Small intestine (tissue), 16 donors: ENCODE measurements around the gene ABHD8. TPM values are rescaled to one million over a fixed set of nuclear protein-coding genes. Genes with fewer than 3 reads are reported as not detected.
A peak's percentile ranks its signal among the peaks of the same experiment; 100 is the strongest.

Experiments used
- DNase-seq, 2 donors: peaks; one replicate each; pipeline versions ENCODE4 v3.0.0 to v3.0.0-alpha.2; 2013
- FAIRE-seq: peaks from 2 replicates; lab custom pipeline; 2012; peaks lifted over from hg19 to GRCh38; lab: Jason Lieb, UNC
- H3K27ac ChIP-seq, 3 donors: one replicate each; pipeline ENCODE4 v1.5.1; 2013; ENCODE audit warnings: low read length in 2 of 3, mild to moderate bottlenecking in 2 of 3, control low read depth in 1 of 3, inconsistent platforms in 1 of 3, low read depth in 1 of 3, moderate library complexity in 1 of 3
- H3K27me3 ChIP-seq, 3 donors: one replicate each; pipeline ENCODE4 v1.6.1; 2013; ENCODE audit warnings: low read length in 3 of 3, inconsistent platforms in 1 of 3; ENCODE audit not compliant: control insufficient read depth in 3 of 3, insufficient read depth in 3 of 3
- H3K36me3 ChIP-seq, 3 donors: one replicate each; pipeline ENCODE4 v1.6.1; 2013; ENCODE audit warnings: low read length in 3 of 3, inconsistent platforms in 1 of 3, low read depth in 1 of 3, mild to moderate bottlenecking in 1 of 3, moderate library complexity in 1 of 3; ENCODE audit not compliant: control insufficient read depth in 3 of 3, insufficient read depth in 2 of 3
- H3K4me1 ChIP-seq, 3 donors: one replicate each; pipeline ENCODE4 v1.6.1; 2013; ENCODE audit warnings: low read length in 2 of 3, inconsistent platforms in 1 of 3, low read depth in 1 of 3, mild to moderate bottlenecking in 1 of 3, moderate library complexity in 1 of 3; ENCODE audit not compliant: control insufficient read depth in 3 of 3, insufficient read depth in 2 of 3
- H3K4me3 ChIP-seq, 3 donors: one replicate each; pipeline ENCODE4 v1.5.1; 2013; ENCODE audit warnings: low read length in 3 of 3, control low read depth in 1 of 3, inconsistent platforms in 1 of 3, low read depth in 1 of 3, mild to moderate bottlenecking in 1 of 3, moderate library complexity in 1 of 3
- H3K9me3 ChIP-seq, 2 donors: one replicate each; pipeline ENCODE4 v1.6.1; 2013; ENCODE audit warnings: low read depth in 1 of 2, low read length in 1 of 2; ENCODE audit not compliant: control insufficient read depth in 2 of 2, insufficient read depth in 1 of 2
- WGBS, 3 donors: extraction: QIAGEN DNeasy Blood & Tissue Kit; methylation state at CpG; one replicate each; pipeline ENCODE4 v1.1.7; 2013; 5-methylcytosine and 5-hydroxymethylcytosine counted together
- long read RNA-seq, 10 donors: transcript quantifications; one replicate each; lab custom pipeline, GENCODE V29; 2026
- polyA plus RNA-seq, 4 donors: library from polyadenylated mRNA; stranded (reverse) in 3 of 4; unstranded in 1 of 4; fragments of 200-250 nt in 3 of 4; fragments of 120-200 nt in 1 of 4; gene quantifications; one replicate each; pipeline versions ENCODE4 v1.2.1 to v1.2.3, GENCODE V29; 2013
- donor health status: healthy with polysubstance abuse.
- donor health status: control.
- donor health status: control.
- donor health status: Bipolar disorder and iron deficiency.
- donor health status: healthy.

The ABHD8 gene, protein sequence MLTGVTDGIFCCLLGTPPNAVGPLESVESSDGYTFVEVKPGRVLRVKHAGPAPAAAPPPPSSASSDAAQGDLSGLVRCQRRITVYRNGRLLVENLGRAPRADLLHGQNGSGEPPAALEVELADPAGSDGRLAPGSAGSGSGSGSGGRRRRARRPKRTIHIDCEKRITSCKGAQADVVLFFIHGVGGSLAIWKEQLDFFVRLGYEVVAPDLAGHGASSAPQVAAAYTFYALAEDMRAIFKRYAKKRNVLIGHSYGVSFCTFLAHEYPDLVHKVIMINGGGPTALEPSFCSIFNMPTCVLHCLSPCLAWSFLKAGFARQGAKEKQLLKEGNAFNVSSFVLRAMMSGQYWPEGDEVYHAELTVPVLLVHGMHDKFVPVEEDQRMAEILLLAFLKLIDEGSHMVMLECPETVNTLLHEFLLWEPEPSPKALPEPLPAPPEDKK
- polyA plus RNA-seq, result 1 to 10 TPM; 2.2 to 5.1 (median 3.9) TPM
- long read RNA-seq, donor 1, result 0 reads
- long read RNA-seq, donor 2, partial matches to known transcripts, result 28 of 28 reads
- long read RNA-seq, donor 2, other reads (novel, unspliced or antisense), result 0 of 28 reads
- long read RNA-seq, donor 3, partial matches to known transcripts, result 207 of 207 reads
- long read RNA-seq, donor 3, other reads (novel, unspliced or antisense), result 0 of 207 reads
- long read RNA-seq, donor 4, partial matches to known transcripts, result 0 of 1 reads
- long read RNA-seq, donor 4, other reads (novel, unspliced or antisense), result 0 of 1 reads
- long read RNA-seq, donor 5, result 0 reads
- long read RNA-seq, donor 6, partial matches to known transcripts, result 167 of 169 reads
- long read RNA-seq, donor 6, other reads (novel, unspliced or antisense), result 0 of 169 reads
- long read RNA-seq, donor 7, transcript ABHD8-201 (5 exons, 2,090 nt), result major isoform, 6 of 239 reads
- long read RNA-seq, donor 7, partial matches to known transcripts, result 224 of 239 reads
- long read RNA-seq, donor 7, other reads (novel, unspliced or antisense), result 9 of 239 reads
- long read RNA-seq, donor 8, partial matches to known transcripts, result 0 of 1 reads
- long read RNA-seq, donor 8, other reads (novel, unspliced or antisense), result 0 of 1 reads
- long read RNA-seq, donor 9, result 0 reads
- long read RNA-seq, donor 10, partial matches to known transcripts, result 5 of 42 reads
- long read RNA-seq, donor 10, other reads (novel, unspliced or antisense), result 34 of 42 reads

DNA sequence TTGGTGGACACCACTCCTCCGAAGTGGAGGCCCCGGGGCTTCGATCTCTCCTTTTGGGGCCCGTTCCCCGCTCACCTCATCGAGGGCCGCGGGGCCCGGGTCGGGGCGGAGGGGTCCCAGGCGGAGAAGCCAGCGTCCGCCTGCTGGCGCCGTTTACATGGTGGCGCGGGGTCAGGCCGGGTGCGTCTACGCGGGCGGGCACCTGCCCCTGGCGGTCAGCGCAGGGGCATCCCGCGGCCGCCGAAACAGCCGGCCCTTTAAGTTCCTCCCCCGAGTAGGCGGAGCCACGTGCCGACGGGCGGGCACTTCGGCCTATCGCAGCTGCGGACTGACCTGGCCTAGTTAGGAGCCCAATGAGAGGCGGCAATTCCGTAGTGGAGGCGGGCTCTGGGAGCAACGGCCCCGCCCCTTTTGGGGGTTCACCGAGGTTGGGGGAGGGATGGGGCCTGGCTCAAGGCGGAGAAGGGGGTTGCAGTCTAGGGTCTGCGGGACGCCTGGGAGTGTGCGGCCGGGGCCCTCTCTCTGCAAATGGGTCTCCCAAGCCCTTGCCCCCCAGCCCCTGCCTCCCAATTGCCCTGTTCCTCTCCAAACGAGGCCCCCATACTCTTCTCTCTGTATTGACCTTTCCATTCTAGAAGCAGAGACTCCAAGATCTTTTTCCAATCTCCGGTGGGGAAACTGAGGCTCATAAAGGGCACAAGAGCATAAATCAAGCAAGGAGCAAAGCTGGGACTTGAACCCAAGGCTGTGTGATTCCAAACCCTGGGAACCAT is at the start of gene ABHD8:
Gene ABHD8 (minus strand): TSS at position 259 of the 773 bp plus-strand sequence. CDS start 1,809 bp downstream, outside the sequence.
- Histone ChIP-seq H3K27me3 (no peaks in the 10 kb centered on the region), H3K9me3 (no peaks in the 10 kb centered on the region), H3K27ac (peak within 1 kb of the TSS in 1 of 3 donors; percentile 40), H3K4me3 (peak within 1 kb of the TSS; percentile 54 to 70 (median 60)), H3K36me3 (peaks cover 0 to 4% (median 0%) of the 10 kb centered on the region in 3 donors), H3K4me1 (peaks cover 5 to 22% (median 7%) of the 10 kb centered on the region in 3 donors)
- FAIRE-seq, result no peak
- DNase-seq, result peak; percentile 92 to 96
- WGBS, 3 donors, result 2 to 3% (median 2%) methylated on average over 41 to 52 of the region's 52 CpGs

DNA sequence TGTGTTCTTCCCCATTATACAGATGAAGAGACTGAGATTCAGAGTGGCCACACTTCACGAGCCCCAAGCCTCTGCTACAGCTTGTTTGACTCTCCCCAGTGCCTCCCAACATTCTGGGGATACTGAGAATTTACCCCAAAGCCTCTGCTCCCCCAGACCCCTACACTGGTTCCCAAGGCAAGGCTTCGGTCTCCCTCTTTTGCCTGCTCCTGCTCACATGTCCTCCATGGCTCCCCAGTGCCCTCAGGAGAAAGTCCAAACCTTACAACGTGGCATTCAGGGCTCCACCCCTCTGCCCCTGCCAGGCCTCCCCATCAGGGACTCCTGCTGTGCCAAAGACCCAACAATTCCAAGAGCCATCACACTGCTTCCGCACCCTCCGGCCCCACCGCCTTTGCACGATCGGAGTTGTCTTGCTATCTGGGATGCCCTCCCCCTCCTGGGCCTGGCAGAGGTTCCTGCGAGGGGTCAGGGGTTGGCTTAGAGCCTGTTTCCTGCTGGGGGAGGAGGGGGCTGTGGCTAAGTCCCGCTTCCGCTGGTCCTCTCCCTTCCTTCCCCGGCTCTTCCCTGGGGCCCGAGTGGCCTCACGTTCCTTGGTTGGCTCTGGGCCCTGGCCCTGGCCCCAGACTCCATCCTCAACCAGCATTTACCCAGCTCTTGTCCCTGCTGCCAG is 49.5 kb upstream of the ABHD8 start:
- no peak overlapping the region for H3K4me3 ChIP-seq
- H3K27me3 ChIP-seq, result peaks cover 0 to 12% (median 0%) of the 10 kb centered on the region in 3 donors
- no peaks in the 10 kb centered on the region for H3K9me3 ChIP-seq
- no peaks in the 10 kb centered on the region for H3K36me3 ChIP-seq
- H3K27ac ChIP-seq, result no peak overlapping the region
- FAIRE-seq (no peak), DNase-seq (no peak)
- H3K4me1 ChIP-seq, result no peaks in the 10 kb centered on the region
- WGBS, 3 donors, result 34 to 42% (median 37%) methylated on average over 14 of the region's 14 CpGs

DNA sequence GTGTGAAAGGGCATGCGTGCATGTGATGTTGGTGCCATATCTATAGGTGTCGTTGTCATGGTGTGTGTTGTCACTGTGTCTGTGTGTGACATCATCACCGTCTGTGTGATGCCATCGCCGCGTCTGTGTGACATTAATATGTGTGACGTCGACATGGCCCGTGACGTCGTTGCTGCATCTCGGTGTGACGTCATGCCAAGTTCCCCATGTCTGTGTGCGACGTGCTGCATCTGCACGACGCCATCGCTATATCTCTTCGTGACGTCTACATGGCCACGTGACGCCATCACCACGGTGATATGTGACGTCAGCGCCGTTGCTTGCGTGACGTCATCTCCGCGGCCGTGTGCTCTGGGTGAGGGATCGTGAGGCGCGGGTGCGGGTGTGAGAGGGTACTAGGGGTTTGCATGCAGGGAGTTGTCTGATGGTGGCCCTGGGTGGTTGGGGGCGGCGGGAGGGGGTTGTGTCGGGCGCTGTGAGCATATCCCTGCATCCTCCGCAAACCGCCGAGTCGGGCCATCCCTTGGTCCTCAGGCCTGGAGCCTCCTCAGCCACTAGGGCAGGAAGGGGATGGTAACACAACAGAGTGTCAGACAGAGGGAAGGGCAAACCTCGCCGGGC is 48.7 kb upstream of the ABHD8 start:
- H3K27me3 ChIP-seq, result peaks cover 0 to 12% (median 0%) of the 10 kb centered on the region in 3 donors
- H3K9me3 ChIP-seq, result no peaks in the 10 kb centered on the region
- DNase-seq (no peak), FAIRE-seq (no peak)
- 89 to 93% (median 90%) methylated on average over 39 to 45 of the region's 45 CpGs for WGBS, 3 donors
- no peak overlapping the region for H3K4me3 ChIP-seq
- peaks cover 0 to 2% (median 0%) of the 10 kb centered on the region in 3 donors for H3K4me1 ChIP-seq
- no peaks in the 10 kb centered on the region for H3K36me3 ChIP-seq
- H3K27ac ChIP-seq, result no peak overlapping the region

DNA sequence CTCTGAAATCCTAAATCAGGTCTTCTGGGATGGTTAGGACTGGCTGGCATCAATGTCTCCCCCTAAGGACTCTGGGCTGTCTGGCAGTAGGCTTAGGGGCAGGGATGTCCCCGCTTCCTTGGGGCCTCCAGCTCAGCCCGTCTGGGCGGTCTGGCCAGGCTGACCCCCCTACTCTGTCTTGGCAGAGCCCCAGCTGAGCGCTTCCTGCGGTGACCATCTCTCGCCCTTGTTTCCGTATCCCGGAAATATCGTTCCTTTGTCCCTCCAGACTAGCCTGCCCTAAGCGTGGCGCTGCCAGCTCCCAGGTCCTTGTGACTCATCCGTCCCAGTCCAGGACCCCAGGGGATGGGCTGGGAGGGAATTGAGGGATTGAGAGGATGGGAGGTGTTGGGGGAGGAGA is 45.5 kb upstream of the ABHD8 start:
- DNase-seq (peak in 1 of 2 donors; percentile 38), FAIRE-seq (no peak)
- Histone ChIP-seq H3K9me3 (no peaks in the 10 kb centered on the region), H3K27ac (peak overlapping the region in 1 of 3 donors; percentile 76), H3K4me3 (no peak overlapping the region), H3K36me3 (no peaks in the 10 kb centered on the region), H3K27me3 (peaks cover 0 to 12% (median 0%) of the 10 kb centered on the region in 3 donors), H3K4me1 (peaks cover 0 to 2% (median 0%) of the 10 kb centered on the region in 3 donors)
- 6 to 22% (median 8%) methylated on average over 12 of the region's 12 CpGs for WGBS, 3 donors

DNA sequence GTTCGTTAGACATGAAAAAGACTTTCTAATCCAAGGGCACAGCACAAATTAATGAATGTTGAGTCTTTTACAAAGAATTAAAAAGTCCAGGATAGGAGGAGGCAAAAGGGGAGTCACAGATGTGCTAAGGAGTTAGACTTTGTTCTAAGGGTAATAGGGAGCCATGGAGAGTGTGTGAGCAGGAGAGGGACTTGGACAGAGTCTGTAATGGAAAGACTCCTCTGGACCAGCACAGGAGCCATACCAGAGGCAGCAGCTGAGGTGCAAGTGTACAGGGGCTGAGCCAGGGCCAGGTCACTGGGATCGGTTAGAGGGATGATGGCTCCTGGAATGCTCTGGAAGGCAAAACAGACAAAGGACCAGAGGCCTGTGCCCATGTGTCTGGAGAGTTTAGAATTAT is 44.7 kb upstream of the ABHD8 start:
- Histone ChIP-seq H3K36me3 (no peaks in the 10 kb centered on the region), H3K27me3 (peaks cover 0 to 12% (median 0%) of the 10 kb centered on the region in 3 donors), H3K27ac (peak overlapping the region in 1 of 3 donors; percentile 52), H3K9me3 (no peaks in the 10 kb centered on the region), H3K4me3 (no peak overlapping the region), H3K4me1 (peaks cover 0 to 2% (median 0%) of the 10 kb centered on the region in 3 donors)
- FAIRE-seq (no peak), DNase-seq (no peak)
- 58 to 63% (median 59%) methylated on average over 2 of the region's 2 CpGs for WGBS, 3 donors

DNA sequence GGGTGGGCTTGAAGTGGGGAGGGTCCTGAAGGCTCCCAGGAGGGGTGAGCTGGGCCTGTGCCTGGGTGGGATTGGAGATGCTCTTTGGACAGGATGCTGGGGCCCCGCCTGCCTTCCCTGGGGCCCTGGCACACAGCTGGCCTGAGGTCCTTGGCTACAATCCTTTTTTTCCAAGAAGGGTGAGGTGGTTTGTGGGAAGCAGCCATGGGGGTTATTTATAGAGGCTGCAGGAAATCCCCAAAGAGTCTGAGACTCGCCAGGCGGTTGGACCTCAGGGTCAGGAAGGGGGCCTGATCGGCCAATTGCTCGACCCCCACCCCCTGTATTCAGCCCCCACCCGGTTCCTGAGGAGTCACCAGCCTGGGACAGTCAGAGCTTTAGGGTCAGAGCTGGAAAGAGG is 44.1 kb upstream of the ABHD8 start:
- no peak overlapping the region for H3K4me3 ChIP-seq
- peaks cover 0 to 2% (median 0%) of the 10 kb centered on the region in 3 donors for H3K4me1 ChIP-seq
- no peaks in the 10 kb centered on the region for H3K9me3 ChIP-seq
- WGBS, 3 donors, result 26 to 45% (median 37%) methylated on average over 6 of the region's 6 CpGs
- H3K27ac ChIP-seq, result peak overlapping the region in 1 of 3 donors; percentile 69
- FAIRE-seq (no peak), DNase-seq (no peak)
- no peaks in the 10 kb centered on the region for H3K36me3 ChIP-seq
- H3K27me3 ChIP-seq, result peaks cover 0 to 12% (median 0%) of the 10 kb centered on the region in 3 donors
